ENCODE measurements around the gene MTOR.

DNA sequence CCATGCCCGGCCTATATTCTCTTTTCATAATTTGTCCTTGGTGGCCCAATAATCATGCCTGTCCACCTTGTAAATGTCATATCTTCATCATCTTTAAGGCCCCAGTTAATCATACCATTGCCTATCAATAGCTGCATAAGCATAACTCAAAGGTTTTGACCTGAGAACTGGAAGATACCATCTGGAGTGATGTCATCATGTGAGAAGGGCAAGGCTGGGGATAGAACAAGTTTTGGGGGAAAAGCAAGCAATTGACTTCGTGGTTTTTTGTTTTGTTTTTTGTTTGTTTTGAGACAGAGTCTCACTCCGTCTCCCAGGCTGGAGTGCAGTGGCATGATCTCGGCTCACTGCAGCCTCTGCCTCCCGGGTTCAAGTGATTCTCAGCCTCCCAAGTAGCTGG, 16.8 kb upstream of the MTOR start:
- no peak for TF ChIP-seq EZH2 (optimal IDR thresholded peaks at IDR 0.05; ENCODE audit: low read depth, low read length)
- TF ChIP-seq EZH2phosphoT487 (IDR thresholded peaks at IDR 0.05; ENCODE audit: low read length): no peak
